ENCODE results near the gene MYO1A.

Gene MYO1A

DNA sequence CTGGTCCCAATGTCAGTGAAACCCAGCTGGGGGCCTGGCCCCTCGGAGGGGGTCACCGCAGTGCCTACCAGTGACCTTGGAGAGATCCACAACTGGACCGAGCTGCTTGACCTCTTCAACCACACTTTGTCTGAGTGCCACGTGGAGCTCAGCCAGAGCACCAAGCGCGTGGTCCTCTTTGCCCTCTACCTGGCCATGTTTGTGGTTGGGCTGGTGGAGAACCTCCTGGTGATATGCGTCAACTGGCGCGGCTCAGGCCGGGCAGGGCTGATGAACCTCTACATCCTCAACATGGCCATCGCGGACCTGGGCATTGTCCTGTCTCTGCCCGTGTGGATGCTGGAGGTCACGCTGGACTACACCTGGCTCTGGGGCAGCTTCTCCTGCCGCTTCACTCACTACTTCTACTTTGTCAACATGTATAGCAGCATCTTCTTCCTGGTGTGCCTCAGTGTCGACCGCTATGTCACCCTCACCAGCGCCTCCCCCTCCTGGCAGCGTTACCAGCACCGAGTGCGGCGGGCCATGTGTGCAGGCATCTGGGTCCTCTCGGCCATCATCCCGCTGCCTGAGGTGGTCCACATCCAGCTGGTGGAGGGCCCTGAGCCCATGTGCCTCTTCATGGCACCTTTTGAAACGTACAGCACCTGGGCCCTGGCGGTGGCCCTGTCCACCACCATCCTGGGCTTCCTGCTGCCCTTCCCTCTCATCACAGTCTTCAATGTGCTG, 54.6 kb downstream of the MYO1A start:
- Histone ChIP-seq H3K4me3 (ENCODE audit: insufficient read depth, low read depth, low read length, poor library complexity, severe bottlenecking) (no peak overlapping the region), H3K27ac (ENCODE audit: insufficient read depth, low read length, poor library complexity, severe bottlenecking) (no peak overlapping the region), H3K27me3 (replicated peaks; ENCODE audit: control insufficient read depth, insufficient read depth, low read length, poor library complexity, severe bottlenecking) (no peaks in the 10 kb centered on the region), H3K36me3 (ENCODE audit: control insufficient read depth, insufficient read depth, low read length) (no peaks in the 10 kb centered on the region), H3K4me1 (ENCODE audit: control insufficient read depth, insufficient read depth, low read length, poor library complexity, severe bottlenecking) (no peaks in the 10 kb centered on the region), H3K9me3 (ENCODE audit: control insufficient read depth, low read length) (no peaks in the 10 kb centered on the region)
- no peak for DNase-seq

DNA sequence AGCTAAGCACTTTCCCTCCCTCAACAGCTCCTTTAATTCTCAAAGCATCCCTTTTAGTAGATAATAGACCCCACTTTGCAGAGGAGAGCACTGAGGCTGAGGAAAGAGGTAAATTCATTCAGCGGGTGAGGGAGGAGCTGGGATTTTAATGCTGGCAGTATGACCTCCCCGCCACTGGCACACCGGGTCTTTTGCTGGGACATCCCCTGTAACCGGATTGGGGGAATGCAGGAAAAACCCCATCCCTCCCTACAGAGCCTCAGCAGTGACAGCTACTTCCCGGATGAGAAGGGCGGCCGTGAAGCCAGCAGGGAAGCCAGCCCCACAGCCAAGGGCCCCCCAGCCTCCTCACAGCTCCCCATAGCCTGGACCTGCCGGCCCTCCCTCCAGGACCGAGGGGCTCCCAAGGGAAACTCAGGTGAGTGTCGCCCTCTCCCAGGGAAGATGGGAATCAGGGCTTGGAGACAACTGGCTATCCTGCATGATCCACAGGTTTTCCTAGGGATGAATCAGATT, 55.6 kb downstream of the MYO1A start:
- no peak overlapping the region for H3K4me3 ChIP-seq (ENCODE audit: insufficient read depth, low read depth, low read length, poor library complexity, severe bottlenecking)
- H3K27me3 ChIP-seq (replicated peaks; ENCODE audit: control insufficient read depth, insufficient read depth, low read length, poor library complexity, severe bottlenecking): no peaks in the 10 kb centered on the region
- H3K9me3 ChIP-seq (ENCODE audit: control insufficient read depth, low read length): no peaks in the 10 kb centered on the region
- no peak overlapping the region for H3K27ac ChIP-seq (ENCODE audit: insufficient read depth, low read length, poor library complexity, severe bottlenecking)
- DNase-seq: no peak
- no peaks in the 10 kb centered on the region for H3K36me3 ChIP-seq (ENCODE audit: control insufficient read depth, insufficient read depth, low read length)
- no peaks in the 10 kb centered on the region for H3K4me1 ChIP-seq (ENCODE audit: control insufficient read depth, insufficient read depth, low read length, poor library complexity, severe bottlenecking)

DNA sequence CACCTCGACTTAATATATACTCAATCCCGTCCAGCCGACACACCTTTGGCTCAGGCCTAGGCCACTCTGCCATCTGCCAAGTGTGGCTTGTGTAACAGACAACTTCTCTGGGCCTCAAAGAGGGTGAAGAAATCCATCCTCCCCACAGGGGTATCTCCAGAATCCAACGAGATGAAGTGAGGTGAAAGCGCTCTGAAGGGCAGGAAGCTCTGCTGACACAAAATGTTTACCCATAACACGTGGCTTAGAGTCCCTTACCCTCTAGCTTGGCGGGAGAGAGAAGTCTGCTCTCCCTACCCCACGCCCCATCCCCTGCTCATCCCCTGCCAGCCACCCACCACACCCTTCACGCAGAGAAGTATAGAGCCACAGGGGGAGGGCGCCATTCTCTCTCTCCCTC, 56.6 kb downstream of the MYO1A start:
- no peaks in the 10 kb centered on the region for H3K4me1 ChIP-seq (ENCODE audit: control insufficient read depth, insufficient read depth, low read length, poor library complexity, severe bottlenecking)
- H3K4me3 ChIP-seq (ENCODE audit: insufficient read depth, low read depth, low read length, poor library complexity, severe bottlenecking): no peak overlapping the region
- no peaks in the 10 kb centered on the region for H3K27me3 ChIP-seq (replicated peaks; ENCODE audit: control insufficient read depth, insufficient read depth, low read length, poor library complexity, severe bottlenecking)
- no peaks in the 10 kb centered on the region for H3K36me3 ChIP-seq (ENCODE audit: control insufficient read depth, insufficient read depth, low read length)
- H3K9me3 ChIP-seq (ENCODE audit: control insufficient read depth, low read length): no peaks in the 10 kb centered on the region
- DNase-seq: no peak
- no peak overlapping the region for H3K27ac ChIP-seq (ENCODE audit: insufficient read depth, low read length, poor library complexity, severe bottlenecking)

DNA sequence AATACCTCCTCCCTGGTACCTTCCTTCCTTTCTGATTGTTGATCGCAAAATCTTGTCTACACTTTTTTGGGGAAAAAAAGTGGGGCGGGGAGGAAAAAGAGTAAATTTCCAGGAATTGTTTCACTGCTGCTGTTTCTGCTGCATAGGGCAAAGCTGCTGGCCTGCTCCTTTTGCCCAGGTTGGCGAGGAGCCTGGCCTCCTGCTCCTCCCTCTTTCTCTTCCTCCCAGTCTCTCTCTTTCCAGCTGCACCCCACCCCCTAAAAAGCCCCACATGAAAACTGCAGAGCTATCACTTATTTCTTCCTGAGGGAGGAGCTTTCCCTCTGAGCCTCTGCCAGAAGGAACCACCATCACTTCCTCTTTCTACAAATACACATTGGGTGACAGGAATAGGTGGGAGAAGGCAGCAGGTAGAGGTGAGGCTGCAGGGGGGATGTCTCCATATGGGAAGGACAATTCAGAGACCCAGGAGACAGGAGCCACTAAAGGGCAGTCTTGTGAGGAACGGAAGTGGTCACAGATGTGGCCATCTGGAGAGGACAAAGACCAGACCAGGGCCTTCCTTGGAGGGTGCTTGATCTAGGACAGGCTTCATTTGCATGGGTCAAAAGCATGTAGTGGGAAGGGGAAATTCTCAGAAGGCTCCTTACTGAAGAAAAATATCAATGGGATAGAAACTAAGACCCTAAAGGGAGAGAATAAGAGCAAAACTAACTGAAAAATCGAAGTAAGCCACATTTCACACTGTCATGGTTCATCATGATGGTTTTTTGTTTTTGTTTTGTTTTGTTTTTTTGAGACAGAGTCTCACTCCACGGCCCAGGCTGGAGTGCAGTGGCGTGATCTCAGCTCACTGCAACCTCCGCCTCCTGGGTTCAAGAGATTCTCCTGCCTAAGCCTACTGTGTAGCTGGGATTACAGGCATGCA, 58.3 kb downstream of the MYO1A start:
- no peaks in the 10 kb centered on the region for H3K27me3 ChIP-seq (replicated peaks; ENCODE audit: control insufficient read depth, insufficient read depth, low read length, poor library complexity, severe bottlenecking)
- no peaks in the 10 kb centered on the region for H3K36me3 ChIP-seq (ENCODE audit: control insufficient read depth, insufficient read depth, low read length)
- H3K27ac ChIP-seq (ENCODE audit: insufficient read depth, low read length, poor library complexity, severe bottlenecking): no peak overlapping the region
- H3K9me3 ChIP-seq (ENCODE audit: control insufficient read depth, low read length): no peaks in the 10 kb centered on the region
- no peak for DNase-seq
- peaks cover 5% of the 10 kb centered on the region for H3K4me1 ChIP-seq (ENCODE audit: control insufficient read depth, insufficient read depth, low read length, poor library complexity, severe bottlenecking)
- no peak overlapping the region for H3K4me3 ChIP-seq (ENCODE audit: insufficient read depth, low read depth, low read length, poor library complexity, severe bottlenecking)

DNA sequence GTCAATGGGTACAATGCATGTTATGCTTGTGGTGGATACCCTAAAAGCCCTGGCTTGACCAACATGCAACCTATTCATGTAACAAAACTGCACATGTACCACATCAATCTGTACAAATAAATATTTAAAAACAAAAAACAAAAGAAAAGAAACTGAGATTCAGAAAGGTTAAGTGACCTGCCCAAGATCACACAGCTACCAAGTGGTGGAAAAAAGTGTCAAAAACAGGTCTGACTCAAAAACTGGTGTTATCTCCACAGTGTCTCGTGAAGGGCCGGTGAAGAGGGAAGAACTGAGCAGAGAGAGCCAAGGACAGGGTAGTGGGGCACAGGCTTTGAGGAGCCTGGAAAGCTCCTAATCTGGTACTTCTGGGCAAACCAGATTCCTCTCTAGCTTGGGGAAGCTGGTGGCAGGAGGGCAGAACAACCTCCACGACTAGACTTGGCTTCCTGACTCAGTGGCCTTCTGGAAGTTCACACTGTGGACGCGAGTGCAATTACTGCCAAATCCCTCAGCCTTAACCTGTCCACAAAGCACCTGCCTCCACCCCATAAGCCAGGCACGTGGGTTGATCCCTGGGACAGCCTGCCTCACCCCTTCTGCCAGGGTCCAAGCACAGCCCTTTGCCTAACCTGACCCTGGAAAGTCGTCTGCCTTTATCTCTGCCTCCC, 59.1 kb downstream of the MYO1A start:
- Histone ChIP-seq H3K9me3 (ENCODE audit: control insufficient read depth, low read length) (no peaks in the 10 kb centered on the region), H3K4me1 (ENCODE audit: control insufficient read depth, insufficient read depth, low read length, poor library complexity, severe bottlenecking) (peaks cover 5% of the 10 kb centered on the region), H3K27ac (ENCODE audit: insufficient read depth, low read length, poor library complexity, severe bottlenecking) (no peak overlapping the region), H3K36me3 (ENCODE audit: control insufficient read depth, insufficient read depth, low read length) (no peaks in the 10 kb centered on the region), H3K27me3 (replicated peaks; ENCODE audit: control insufficient read depth, insufficient read depth, low read length, poor library complexity, severe bottlenecking) (no peaks in the 10 kb centered on the region), H3K4me3 (ENCODE audit: insufficient read depth, low read depth, low read length, poor library complexity, severe bottlenecking) (no peak overlapping the region)
- no peak for DNase-seq

DNA sequence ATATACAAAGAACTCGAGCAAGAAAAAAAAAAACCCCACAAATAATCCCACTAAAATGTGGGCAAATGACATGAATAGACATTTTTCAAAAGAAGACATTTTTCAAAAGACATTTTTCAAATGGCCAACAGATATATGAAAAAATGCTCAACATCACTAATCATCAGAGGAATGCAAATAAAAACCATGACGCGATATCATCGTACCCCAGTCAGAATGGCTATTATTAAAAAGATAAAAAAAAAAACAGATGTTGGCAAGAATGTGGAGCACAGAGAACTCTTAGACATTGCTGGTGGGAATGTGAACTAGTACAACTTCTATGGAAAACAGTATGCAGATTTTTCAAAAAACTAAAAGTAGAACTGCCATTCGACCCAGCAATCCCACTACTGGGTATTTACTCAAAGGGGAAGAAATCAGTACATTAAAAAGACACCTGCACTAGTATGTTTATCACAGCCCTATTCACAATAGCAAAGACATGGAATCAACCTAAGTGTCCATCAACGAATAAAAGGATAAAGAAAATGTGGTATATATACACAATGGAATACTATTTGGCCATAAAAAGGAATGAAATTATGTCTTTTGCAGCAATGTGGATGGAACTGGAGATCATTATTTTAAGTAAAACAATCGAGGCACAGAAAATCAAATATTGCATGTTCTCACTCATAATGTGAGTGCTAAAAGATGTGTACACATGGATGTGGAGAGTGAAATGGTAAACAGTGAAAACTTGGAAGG, 59.9 kb downstream of the MYO1A start:
- H3K4me3 ChIP-seq (ENCODE audit: insufficient read depth, low read depth, low read length, poor library complexity, severe bottlenecking): no peak overlapping the region
- H3K27me3 ChIP-seq (replicated peaks; ENCODE audit: control insufficient read depth, insufficient read depth, low read length, poor library complexity, severe bottlenecking): no peaks in the 10 kb centered on the region
- no peak for DNase-seq
- no peaks in the 10 kb centered on the region for H3K36me3 ChIP-seq (ENCODE audit: control insufficient read depth, insufficient read depth, low read length)
- peaks cover 5% of the 10 kb centered on the region for H3K4me1 ChIP-seq (ENCODE audit: control insufficient read depth, insufficient read depth, low read length, poor library complexity, severe bottlenecking)
- H3K9me3 ChIP-seq (ENCODE audit: control insufficient read depth, low read length): no peaks in the 10 kb centered on the region
- H3K27ac ChIP-seq (ENCODE audit: insufficient read depth, low read length, poor library complexity, severe bottlenecking): no peak overlapping the region

DNA sequence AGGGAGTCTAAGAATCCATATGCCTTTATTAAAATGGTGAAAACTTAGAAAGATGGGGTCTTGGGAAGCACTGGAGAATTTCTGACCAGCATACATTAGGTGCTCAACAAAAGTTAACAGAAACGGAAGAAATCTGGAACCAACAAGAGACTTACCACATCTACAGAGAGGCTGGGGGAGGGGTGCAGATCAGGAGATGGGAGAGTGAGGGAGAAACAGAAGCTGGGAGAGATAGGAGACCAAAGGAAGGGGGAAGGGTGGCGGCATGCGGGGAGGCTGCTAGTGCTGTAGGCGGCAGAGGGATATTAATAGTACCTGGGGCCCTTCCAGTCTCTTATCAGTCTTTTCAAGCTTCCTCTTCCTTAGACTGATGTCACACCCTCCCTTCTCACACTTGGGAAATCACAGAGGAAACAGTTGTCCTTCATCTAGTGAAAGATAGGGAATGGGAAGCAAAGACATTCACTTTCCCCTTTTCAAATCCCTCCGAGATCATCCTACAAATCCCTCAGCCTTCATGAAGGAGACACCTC, 61.7 kb downstream of the MYO1A start:
- H3K27ac ChIP-seq (ENCODE audit: insufficient read depth, low read length, poor library complexity, severe bottlenecking): no peak overlapping the region
- H3K4me3 ChIP-seq (ENCODE audit: insufficient read depth, low read depth, low read length, poor library complexity, severe bottlenecking): no peak overlapping the region
- H3K36me3 ChIP-seq (ENCODE audit: control insufficient read depth, insufficient read depth, low read length): no peaks in the 10 kb centered on the region
- H3K4me1 ChIP-seq (ENCODE audit: control insufficient read depth, insufficient read depth, low read length, poor library complexity, severe bottlenecking): peaks cover 5% of the 10 kb centered on the region
- DNase-seq: no peak
- H3K27me3 ChIP-seq (replicated peaks; ENCODE audit: control insufficient read depth, insufficient read depth, low read length, poor library complexity, severe bottlenecking): no peaks in the 10 kb centered on the region
- H3K9me3 ChIP-seq (ENCODE audit: control insufficient read depth, low read length): no peaks in the 10 kb centered on the region

DNA sequence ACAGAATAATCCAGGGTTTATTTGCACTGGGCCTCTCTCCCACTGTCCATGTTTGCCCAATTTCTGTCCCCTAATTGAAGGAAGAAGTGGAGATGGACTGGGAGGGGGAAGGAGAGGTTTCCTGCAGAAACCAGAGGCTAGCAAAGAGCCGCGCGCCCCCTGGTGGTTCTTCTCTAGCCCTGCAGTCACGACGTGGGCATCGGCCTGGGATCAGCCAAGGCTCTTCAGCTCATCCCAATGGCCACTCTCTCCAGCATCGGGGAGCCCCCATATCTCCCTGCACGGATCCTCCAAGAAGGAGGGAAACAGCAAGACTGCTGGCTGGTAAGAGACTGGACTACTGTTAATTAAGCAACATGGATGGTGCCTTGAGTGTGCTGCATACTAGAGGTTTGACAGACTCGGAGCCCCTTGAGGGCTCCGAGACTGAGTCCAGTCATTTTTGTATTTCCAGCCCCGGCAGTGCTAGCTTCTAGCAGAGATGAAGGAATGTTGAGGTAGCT, 62.3 kb downstream of the MYO1A start:
- Histone ChIP-seq H3K4me1 (ENCODE audit: control insufficient read depth, insufficient read depth, low read length, poor library complexity, severe bottlenecking) (peaks cover 5% of the 10 kb centered on the region), H3K27me3 (replicated peaks; ENCODE audit: control insufficient read depth, insufficient read depth, low read length, poor library complexity, severe bottlenecking) (no peaks in the 10 kb centered on the region), H3K9me3 (ENCODE audit: control insufficient read depth, low read length) (no peaks in the 10 kb centered on the region), H3K4me3 (ENCODE audit: insufficient read depth, low read depth, low read length, poor library complexity, severe bottlenecking) (no peak overlapping the region), H3K36me3 (ENCODE audit: control insufficient read depth, insufficient read depth, low read length) (no peaks in the 10 kb centered on the region), H3K27ac (ENCODE audit: insufficient read depth, low read length, poor library complexity, severe bottlenecking) (no peak overlapping the region)
- peak; percentile 45 to 59 (median 47) for DNase-seq

DNA sequence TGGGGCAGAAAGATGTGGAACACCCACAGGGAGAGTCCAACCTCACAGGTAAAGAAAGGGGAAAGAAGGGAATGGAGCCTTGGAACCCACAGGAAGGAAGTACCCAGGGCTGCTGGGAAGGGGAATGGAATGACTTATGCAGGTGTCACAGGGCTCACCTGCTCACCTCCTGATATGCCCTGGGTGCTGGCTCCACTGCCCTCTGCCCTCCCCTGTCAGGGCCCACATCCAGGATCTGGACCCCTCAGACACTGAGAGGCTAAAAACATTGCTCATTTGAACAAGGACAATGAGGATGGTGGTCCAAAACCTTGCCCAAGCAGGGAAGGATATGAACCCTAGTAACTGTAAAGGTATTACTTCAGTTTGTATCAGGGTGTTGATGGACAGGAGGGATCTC, 62.9 kb downstream of the MYO1A start:
- no peak for DNase-seq
- H3K27ac ChIP-seq (ENCODE audit: insufficient read depth, low read length, poor library complexity, severe bottlenecking): no peak overlapping the region
- no peaks in the 10 kb centered on the region for H3K9me3 ChIP-seq (ENCODE audit: control insufficient read depth, low read length)
- H3K4me1 ChIP-seq (ENCODE audit: control insufficient read depth, insufficient read depth, low read length, poor library complexity, severe bottlenecking): peaks cover 5% of the 10 kb centered on the region
- no peaks in the 10 kb centered on the region for H3K27me3 ChIP-seq (replicated peaks; ENCODE audit: control insufficient read depth, insufficient read depth, low read length, poor library complexity, severe bottlenecking)
- H3K4me3 ChIP-seq (ENCODE audit: insufficient read depth, low read depth, low read length, poor library complexity, severe bottlenecking): no peak overlapping the region
- H3K36me3 ChIP-seq (ENCODE audit: control insufficient read depth, insufficient read depth, low read length): no peaks in the 10 kb centered on the region
